CD4-positive, alpha-beta T cell treated with Interleukin-17A for 1 hour (primary cell): ENCODE data around the gene ATRN.
"Not testable (repeated sequence)": the region's sequence is repeated elsewhere in the genome, so short reads cannot be mapped to it uniquely, and the experiment has no call there.

Experiments used
- DNase-seq: peaks from one replicate; pipeline ENCODE4 v3.0.0-alpha.2; 2020

Gene ATRN

DNA sequence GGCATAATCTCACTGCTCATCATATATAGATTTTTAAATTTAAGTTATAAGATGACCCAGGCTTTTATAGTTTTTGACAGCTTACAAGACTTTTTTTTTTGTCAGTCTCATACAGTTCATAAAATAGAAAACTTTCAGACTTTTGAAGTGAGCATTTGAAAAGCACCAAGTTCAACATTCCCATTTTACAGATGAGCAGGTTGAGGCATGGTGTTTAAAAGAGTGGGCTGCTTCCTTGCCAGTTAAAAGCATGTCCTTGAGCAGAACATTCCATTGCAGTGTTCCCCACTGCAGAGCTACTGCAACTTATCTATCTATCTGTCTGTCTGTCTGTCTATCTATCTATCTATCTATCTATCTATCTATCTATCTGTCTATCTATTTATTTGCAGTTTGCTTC is 105.5 kb downstream of the ATRN start:
- DNase-seq, result no peak

DNA sequence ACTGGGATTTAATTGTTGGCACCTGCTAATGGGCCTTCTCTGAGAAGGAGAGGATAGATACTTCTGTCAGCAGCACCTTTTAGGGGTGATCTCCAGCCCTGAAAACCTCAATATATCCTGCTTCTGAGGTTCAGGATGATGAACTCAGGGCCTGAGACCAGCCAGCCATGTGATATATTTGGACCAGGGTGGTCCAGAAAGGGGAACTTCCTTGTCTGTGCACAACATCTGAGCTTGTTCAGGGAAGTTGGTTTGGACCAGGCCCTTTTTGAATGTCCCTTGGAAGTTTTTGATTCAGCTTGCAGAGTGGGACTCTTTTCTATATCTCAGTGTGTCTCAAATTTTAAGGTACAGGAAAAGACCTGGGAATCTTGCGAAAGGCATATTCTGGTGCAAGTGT is 106.5 kb downstream of the ATRN start:
- no peak for DNase-seq

DNA sequence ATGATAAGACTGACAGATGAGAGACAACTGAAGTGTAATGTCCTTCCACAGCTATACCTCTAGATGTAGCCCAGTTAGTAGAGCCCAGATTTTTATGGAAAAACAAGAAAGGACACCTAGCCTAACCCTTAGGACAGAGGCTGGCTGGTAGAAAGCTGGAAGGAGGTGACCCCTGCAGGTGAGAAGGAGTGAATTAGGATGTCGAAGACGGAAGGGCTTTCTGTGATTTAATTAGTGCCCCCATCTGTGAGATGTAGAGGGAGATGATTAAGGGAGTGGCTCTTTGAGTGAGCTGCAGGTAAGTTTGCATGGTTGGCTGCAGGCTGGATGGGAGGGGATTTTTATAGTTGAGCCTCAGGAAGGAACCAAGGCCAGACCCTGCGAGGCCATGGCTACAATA is 109.6 kb downstream of the ATRN start:
- DNase-seq, result no peak

DNA sequence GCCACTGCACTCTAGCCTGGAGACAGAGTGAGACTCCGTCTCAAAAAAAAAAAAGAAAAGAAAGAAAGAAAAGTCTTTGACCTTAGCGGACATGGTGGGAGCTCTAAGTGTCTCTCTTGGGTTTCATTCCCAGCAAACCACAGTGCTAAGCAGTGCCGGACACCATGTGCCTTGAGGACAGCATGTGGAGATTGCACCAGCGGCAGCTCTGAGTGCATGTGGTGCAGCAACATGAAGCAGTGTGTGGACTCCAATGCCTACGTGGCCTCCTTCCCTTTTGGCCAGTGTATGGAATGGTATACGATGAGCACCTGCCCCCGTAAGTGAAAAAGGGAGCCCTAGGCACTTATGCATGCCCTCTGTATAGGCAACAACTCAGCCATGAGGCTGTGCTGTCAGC is 112.9 kb downstream of the ATRN start:
- DNase-seq, result no peak

DNA sequence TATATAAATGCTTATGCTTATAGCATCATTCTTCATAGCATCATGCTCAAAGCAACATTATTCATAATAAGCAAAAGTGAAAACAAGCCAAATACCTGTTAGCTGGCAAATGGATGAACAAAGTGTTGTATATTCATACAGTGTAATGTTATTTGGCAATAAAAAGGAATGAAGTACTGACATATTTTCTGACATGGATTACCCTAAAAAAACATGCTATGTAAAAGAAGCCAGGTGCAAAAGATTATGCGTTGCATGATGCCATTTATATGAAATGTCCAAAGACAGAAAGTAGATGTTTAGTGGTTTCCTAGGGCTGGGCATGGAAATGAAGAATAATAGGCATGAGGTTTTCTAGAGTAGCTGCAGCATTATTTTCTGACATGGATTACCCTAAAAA is 115.3 kb downstream of the ATRN start:
- no peak for DNase-seq

DNA sequence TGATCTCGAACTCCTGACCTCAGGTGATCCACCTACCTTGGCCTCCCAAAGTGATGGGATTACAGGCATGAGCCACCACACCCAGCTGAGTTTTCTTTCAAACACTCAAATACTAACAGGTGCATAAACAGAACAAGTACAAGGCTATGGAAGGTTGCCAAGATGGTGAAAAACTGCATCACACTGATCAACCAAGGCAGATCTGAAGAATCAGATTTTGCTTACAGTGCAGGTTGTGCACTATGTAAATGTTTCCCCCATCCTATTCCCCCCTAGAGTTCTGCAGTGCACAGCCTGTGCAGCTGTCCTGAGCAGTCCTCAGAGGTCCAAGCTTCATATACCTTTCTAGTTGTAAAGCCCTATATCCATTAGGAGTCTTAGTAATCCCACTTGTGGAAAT is 119.3 kb downstream of the ATRN start:
- DNase-seq, result no peak

DNA sequence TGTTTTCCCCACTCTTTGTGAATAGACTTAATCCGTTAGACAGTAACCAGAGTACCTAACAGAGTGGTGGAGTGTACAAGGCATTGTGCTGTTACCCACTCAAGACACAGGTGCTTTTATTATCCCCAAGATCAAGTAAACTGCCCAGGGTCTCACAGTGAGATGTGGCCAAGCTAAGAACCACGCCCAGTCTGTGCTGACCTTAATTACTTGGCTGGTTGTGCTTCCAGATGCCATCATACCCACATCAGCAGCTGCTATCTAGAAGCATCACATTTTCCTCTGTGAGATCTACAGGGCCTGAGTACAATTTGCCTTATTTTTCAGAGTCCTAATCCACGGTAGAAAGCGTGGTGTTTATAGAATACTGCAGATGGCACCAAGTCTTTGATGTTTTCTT is 122.1 kb downstream of the ATRN start:
- DNase-seq, result no peak

DNA sequence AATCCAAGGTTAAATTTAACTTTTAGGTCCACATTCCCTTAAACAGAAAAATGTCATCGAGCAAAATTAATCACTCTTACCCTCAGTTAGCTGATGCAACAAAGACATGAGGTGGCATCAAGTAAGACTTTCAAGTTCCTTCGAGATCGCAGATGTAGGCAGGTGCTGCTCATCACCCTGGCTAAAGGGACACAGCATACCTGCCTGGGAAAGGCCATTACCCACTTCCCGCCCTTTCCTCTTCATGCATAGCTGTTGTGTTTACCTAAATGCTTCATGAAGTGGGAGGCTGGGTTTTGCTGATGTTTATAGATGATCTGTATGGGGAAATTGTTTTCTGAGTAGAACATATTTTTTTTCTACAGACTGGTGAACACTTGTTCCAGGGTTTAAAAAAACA is 124.7 kb downstream of the ATRN start:
- DNase-seq, result no peak

DNA sequence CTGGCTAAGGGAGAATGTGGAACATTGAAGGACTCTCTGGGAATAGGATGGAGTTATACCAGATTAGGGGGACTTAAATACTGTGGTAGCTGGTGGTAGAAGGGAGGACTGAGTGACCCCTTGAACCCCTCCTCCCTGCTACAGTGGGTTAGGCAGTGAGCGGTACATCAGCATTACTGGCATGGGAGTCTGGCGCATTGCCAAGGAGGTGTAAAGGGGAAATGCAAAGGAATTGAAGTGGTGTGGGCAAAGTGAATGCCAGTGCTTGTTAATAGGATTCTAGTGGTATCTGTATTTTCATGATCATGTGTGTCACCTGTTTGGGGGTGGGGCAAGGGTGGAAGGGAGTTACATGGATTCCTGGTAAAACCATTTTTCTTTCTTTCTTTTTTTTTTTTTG is 132.3 kb downstream of the ATRN start:
- DNase-seq, result no peak

DNA sequence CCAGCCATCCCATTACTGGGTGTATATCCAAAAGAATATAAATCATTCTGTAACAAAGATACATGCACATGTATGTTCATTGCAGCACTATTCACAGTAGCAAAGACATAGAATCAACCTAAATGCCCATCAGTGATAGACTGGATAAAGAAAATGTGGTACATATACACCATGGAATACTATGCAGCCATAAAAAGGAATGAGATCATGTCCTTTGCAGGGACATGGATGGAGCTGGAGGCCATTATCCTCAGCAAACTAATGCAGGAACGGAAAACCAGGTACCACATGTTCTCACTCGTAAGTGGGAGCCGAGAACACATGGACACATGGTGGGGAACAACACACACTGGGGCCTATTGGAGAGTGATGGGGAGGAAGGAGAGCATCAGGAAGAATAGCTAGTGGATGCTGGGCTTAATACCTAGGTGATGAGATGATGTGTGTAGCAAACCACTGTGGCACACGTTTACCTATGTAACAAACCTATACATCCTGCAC is 134.6 kb downstream of the ATRN start:
- not testable (repeated sequence) for DNase-seq

DNA sequence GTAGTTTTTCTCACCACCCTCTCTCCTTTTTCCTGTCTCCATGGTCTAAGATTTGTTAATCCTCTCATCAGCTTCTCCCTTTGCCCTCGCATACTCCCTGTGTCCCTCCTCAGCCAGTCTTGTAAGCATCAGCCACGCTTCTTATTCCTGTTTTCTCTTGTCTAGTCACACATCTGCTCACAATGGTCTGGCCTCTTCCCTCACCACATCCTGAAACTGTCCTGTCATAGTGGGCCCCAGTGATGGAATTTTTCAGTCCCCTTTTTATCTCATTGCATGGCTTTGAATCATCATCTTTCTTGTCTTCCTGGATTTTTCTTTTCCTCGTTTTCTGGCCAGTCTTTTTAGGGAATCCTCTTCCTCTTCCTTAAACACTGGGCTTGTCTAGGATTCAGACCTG is 135.2 kb downstream of the ATRN start:
- DNase-seq, result no peak

DNA sequence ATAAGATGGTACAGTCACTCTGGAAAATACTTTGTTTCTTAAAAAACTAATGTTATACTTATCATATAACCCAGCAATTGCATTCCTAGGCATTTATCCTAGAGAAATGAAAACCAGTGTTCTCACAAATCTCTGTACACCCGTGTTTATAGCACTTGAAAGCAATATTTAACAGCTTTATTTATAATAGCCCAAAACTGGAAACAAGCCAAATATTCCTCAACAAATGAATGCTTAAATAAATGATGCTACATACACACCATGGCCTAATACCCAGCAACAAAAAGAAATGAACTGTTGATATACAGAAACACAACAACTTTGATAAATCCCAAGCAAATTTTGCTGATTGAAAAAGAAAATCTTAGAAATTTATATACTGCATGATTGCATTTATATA is 141.1 kb downstream of the ATRN start:
- no peak for DNase-seq

DNA sequence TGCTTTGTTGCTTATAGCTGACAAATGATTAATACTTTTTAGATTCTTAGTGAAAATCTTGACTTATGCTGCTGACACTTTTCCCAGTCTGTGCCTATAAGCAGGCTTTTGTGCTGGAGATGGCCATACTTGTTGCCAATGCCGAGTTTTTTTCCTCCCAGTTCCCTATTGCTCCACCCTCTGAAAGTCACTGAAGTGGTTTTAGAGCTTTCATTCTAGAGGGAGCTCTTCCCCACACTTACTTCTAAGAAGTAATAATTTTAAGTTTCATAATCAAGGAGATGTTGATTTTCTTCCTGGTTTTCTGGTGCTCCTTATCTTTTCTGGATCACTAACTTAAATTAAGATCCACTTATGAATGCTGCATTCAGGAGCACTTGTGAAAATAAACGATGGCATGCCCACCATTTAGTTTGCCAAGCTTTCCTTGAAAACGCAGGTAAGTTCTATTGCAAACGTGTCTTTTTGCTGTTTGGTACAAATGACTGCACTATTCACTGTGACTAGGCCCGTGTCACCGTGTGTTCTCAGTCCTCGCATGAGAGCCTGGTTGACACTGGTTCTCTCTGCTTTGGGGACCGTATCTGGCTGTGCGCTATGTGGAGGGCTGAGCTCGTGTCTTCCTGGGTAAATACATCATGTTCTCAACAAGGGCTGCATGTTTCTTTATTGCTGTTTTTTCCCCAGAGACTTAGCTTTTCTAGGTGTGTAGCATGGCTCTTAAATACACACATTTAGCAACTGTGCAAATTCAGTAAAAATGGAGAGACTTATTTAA is 142.2 kb downstream of the ATRN start:
- no peak for DNase-seq

DNA sequence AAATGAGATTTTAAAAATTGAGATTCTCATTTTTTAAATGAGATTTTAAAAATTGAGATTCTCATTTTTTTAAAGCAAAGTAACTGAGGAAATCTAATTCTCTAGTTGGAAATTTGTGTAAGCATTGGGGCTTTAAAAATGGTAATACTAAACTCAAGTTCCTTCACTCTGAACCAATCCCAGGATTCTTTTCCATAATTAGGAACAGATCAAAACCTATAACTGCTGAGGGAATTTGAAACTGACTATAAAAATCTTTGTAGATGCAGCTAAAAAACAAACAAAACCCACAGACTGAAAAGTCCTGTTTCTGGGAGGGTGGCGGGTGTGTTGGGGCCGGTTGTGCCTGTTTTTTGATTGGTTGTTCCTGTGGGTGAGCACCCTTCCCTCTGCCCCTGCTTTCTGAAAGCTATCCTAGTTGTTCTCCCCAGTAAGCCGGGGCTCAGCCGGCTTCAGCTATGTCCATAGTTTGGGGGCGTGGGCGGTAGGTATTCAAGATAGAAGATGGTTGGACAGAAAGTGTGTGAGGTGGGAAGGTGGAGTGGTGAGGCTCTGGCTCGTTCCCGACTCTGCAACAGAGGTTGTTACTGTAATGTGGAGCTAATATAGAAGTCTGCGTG is 143.1 kb downstream of the ATRN start:
- DNase-seq, result no peak

DNA sequence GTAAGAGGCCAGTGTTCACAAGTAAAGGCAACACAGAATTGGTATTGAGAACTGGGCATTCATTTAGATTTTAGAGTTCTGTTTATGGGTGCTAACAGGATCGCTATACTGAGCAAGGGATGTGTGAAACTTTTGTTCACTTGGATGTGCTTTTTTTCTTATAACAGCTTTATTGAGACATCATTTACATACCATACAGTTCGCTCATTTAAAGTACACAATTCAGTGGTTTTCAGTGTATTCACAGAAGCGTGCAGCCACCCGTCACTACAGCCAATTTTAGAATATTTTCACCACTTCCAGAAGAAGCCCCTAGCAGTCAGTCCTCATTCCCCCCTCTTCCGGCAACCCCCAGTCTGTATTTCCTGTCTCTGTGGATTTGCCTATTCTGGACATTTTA is 143.6 kb downstream of the ATRN start:
- DNase-seq, result no peak

DNA sequence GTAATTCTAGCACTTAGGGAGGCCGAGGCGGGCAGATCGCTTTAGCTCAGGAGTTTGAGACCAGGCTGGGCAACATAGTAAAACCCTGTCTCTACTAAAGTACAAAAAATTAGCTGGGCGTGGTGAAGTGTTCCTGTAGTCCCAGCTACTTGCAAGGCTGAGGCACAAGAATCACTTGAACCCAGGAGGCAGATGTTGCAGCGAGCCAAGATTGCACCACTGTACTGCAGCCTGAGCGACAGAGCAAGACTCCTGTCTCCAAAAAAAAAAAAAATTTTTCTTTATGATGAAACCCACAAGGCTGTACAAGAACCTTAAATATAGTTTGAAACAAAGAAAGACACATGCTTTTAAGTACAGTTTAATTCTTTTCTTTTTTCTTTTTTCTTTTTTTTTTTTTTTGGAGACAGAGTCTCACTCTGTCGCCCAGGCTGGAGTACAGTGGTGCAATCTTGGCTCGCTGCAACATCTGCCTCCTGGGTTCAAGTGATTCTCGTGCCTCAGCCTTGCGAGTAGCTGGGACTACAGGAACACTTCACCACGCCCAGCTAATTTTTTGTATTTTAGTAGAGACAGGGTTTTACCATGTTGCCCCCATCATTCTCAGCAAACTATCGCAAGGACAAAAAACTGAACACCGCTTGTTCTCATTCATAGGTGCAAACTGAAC is 144.5 kb downstream of the ATRN start:
- not testable (repeated sequence) for DNase-seq

DNA sequence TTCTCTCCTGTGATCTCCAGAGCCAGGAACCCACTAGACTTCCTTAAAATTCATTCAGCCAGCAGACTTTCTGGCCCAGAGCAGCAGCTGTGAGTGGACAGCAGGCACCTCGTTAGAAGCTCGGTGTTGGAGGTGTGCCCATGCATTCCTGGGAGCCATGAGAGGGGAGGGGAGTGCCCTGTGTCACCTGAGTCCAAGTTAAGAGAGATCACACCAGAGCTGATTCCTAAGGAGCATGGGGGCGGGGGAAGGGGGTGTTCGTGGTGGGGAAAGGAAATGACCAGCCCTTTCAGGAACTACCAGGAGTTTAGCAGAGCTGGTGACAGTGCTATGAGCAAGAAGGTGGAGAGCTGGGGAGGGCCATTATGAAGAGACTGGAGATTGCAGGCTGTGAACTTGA is 145.4 kb downstream of the ATRN start:
- no peak for DNase-seq

DNA sequence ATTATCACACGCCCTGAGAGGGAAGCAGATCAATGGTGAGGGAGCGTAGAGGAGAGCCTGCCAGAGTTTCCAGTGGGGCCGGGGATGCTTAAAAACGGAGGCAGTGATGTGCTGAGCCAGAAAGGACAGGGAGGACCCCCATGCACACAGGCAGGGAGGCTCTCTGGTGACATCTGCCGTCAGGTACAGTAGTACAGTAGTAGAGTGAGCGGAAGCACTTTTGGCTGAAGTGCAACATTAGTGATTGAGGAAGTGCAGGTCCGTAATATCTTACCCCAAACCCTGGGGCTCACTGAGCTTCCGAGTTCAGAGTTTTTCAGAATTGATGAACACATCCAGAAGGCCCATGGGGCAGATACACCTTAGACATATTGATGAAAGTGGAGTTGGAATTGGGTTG is 150.3 kb downstream of the ATRN start:
- no peak for DNase-seq

DNA sequence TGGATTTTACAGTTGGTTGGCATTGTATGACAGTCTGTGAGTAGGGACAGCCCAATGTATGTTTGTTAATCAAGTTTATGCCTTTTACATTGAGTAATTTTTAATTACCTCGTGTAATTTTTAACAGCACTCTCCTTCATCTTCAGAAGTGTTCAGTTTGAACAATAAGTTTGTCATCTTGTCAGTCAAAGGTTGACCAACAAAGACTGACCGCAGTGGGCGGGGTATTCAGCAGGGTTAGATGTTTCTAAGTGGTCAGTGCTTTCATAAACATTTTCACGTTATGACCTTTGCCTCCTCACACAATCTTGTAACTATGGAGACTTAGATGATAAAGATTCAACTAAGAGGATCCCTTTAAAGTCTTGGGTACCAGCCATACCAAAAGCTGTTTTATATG is 151.6 kb downstream of the ATRN start:
- no peak for DNase-seq

DNA sequence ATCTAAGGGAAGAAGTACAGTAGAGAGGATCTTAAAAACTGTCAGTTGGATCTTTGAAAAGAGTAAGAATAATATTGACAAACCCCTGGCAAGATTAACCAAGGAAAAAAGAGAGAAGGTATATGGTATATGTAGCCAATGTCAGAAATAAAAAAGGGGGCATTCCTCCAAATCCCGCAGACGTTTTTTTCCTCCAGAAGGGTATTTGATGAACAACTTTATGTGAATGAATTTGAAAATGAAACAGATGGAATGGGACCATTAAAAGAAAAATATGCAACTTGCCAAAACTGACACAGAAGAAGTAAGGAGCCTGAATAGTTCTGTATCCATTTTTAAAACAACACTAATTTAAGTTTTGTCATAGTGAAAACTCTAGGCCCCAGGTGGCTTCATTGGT is 156.7 kb downstream of the ATRN start:
- DNase-seq, result no peak

DNA sequence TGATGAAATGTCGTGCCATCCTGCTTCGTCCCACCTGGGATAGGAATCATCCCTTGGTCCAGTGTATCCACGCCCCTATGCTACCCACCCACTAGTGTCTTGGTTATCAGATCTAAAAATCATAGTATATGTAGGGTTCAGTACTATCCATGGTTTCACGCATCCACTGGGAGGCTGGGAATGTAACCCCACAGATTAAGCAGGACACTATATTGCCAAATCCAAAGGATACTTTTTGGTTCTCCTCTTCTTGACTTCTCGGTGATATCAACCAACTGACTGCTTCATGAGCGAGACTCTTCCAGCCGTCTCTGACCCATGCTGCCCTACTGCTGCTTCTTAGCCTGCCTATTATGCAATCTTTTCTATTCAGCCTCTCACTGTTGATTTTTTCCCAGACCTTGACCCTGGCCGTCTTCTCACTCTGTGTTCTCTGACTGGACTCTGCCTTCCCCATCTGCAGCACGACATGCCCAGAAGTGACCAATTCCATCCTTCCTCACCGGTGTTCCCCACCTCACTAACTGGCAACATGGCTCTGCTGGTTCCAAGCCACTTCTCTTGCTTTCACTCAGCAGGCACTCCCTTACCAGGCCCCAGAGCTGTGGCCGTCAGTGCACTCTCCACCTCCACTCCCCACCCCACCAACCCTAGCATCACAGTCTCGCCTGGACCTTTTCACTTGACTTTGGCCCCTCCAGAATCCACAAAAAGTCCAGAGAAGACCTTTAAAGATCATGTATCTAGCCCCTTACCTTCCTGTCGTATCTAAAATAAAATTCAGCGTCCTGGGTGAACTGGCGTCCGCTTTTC is 157.9 kb downstream of the ATRN start:
- DNase-seq, result no peak

DNA sequence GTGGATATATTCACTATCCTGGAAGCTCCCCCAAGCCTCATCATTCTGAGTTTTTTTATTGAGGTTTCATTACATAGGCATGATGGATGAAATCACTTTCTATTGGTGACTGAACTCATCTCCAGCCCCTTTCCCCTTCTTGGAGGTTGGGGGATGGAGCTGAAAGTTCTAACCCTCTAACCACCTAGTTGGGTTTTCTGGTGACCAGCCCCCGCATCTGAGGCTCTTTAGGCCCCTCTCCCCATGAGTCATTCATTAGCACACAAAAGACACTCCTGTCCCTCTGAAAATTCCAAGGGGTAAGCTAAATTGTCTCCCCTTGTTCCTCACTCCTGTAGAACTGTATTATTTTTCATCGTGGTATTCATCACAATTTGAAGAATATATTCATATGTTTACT is 159.1 kb downstream of the ATRN start:
- DNase-seq, result no peak

DNA sequence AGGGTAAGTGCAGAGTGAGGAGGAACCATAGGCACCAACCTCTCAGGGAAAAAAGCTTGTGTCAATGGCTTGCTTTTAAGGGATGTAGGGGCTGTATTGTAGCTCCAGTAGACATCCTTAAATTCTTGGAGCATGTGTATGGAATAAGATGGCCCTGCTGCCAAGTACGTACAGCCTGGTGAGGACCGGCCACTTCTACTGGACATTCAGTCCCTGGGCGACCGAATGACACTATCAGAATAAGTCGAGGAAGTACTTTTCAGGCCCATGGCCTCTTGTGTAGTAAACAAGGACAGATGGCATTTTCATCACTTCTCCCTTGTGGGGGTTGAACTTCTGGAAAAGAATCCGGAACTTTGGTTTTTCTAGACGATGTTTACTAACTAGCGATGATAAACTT is 159.6 kb downstream of the ATRN start:
- no peak for DNase-seq
